Stimulated activated CD8-positive, alpha-beta memory T cell treated with anti-CD3 and anti-CD28 coated beads, Interleukin-12 subunit alpha, Interleukin-12 subunit beta, amount 100 ng/mL, for 24 hours (primary cell): ENCODE results near the gene HHLA2.

Experiments used
- DNase-seq: peaks from one replicate; pipeline ENCODE4 v3.0.0-alpha.2; 2020; ENCODE audit errors: extremely low read depth

HHLA2 gene

DNA sequence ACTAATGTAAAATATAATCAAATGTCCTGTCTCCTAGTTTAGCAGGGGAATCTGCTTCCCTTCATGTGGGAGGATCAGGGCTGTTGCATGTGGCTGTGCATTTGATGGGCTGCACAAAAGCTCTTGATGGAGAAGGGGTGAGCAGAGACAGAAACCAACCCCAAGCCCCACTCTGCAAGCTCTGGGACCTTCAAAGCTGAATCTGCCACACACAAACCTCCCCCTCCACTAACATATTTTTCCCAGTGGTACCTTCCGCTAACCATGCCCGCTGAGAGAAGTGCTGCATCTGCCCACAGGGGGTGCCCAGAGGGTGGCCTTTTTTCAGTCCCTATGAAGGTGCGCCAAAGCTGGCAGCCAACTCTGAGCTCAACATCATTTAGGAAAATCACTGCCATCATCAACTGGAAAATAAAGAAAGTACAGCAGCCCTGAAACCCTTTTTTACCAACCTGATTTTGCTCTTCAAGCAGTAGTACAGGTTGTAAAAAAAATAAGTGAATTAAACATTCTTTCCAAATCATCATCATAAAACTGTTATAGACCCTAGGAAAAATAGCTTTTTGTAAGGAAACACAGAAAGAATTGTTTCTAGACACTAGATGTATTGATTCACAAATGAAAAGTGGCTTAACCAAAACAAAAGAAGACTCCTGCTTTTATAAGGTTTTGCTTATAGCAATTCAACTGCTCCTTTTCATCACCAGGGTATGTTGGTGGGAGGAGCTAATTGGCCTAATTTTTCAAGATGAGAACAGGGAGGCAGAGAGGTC lies 97.0 kb downstream of the HHLA2 start:
- no peak for DNase-seq

GRCh38 chr3:108394016-108394415 lies 97.7 kb downstream of the HHLA2 start:
- DNase-seq, result no peak

- DNase-seq, result no peak
These were observed 98.2 kb downstream of the HHLA2 start for GRCh38 chr3:108394563-108394962.

DNA sequence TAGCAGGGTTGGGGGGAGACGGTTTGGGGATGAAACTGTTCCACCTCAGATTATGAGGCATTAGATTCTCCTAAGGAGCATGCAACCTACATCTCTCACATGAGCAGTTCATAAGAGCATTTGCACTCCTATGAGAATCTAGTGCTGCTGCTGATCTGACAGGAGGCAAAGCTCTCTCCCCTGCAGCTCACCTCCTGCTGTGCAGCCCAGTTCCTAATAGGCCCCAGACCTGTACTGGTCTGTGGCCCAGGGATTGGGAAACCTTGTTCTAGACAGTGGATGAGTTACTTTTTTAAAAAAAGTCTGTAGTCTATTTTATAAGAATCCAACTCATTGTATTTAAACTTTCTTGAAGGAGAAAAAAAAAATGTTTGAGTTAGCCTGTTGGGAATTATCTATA lies 100.0 kb downstream of the HHLA2 start:
- no peak for DNase-seq

- no peak for DNase-seq
These were observed 102.2 kb downstream of the HHLA2 start for GRCh38 chr3:108398510-108398909.

DNA sequence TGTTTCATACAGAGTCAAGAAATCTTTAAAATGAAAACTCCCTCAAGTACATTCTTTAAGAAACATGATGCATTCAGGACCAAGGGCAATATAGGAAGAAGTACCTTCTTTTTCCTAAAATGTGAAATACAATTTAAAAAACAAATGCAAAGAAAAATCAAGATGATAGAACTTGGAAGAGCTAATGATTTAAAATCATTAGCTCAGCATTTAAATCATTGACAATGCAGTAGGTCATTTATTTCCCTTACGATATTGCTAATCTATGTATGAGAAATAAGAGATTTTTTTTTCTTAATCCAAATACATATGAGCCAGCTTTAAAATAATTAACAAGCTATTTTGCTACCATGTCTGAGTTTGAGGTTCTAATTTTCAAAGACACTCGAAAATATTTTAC lies 105.5 kb downstream of the HHLA2 start:
- no peak for DNase-seq

- DNase-seq, result no peak
These were observed 106.8 kb downstream of the HHLA2 start for GRCh38 chr3:108403198-108403597.

DNA sequence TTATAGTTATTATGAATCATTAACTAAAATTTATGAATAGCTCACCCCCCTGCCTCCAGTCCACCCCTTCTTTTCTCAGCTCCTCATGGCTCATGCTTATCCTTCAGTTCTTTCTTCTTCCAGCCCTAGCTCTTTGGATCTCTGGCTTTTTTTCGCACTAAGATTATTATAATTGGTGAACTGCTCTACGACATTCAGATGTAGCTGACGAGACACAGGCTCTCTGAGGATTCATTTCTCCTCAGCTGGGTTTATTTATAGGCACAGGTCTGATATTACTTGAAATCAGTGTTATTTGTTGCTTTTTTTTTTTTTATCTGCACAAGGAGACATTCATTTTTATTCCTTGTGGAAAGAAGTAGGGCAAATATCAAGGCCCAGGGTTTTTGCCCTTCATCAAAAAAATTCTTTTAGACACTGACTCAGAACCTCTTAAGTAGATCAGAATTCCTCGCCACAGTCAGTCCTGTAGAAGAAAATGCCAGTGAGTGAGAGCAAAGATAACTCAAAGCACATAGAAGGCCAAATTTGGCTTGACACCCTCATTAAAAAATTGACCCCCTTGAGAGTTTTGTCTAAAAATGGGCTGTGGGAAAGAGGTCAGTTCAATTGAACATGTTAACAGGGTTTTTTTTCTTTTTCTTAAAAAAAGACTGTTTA lies 107.5 kb downstream of the HHLA2 start:
- DNase-seq, result no peak

GRCh38 chr3:108404368-108404767 lies 108.0 kb downstream of the HHLA2 start:
- no peak for DNase-seq

- no peak for DNase-seq
These were observed 109.8 kb downstream of the HHLA2 start for GRCh38 chr3:108406063-108406660.

DNA sequence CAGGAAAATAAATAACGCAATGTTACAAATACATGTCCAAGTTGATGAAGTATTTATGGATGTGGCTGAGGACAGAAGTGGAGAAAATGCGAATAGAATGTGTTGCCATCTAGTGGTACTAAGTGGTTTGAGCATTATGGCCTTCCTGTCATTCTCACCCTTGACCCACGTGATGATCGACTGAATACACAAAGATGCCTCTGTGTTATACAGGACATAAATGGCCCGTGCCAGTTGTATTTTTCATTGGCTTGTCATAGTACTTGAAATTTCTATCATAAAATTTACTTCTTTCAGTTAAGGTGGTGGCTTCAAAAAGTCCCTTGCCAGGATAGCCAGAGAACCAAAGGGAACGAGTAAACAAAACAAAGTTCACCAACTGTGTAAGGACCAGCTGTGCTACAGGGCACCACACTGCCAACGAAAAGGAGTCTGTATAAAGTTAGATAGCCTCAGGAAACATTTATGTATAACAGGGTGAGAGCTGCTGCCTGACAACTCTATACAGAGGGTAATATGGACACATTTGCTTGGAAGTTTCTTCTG lies 110.4 kb downstream of the HHLA2 start:
- no peak for DNase-seq

- DNase-seq, result no peak
These were observed 111.5 kb downstream of the HHLA2 start for GRCh38 chr3:108407886-108408285.

GRCh38 chr3:108408883-108409799 lies 112.8 kb downstream of the HHLA2 start:
- DNase-seq, result no peak

DNA sequence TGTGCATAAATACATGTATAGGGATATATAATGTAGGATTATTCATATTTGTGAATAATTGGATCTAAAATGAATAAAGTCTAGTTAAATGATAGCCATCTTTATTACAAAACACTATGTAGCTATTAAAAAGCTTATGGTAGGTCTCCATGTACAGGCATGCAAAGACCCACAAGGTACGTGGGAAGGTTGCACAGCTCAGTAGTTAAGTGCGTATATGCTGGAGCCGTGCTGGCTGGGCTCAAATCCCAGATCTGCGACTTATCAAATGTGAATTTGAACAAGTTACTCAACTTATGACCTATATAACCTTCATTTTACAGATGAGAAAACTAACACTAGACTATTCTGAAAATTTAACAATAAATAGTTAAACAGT lies 113.4 kb downstream of the HHLA2 start:
- no peak for DNase-seq

DNA sequence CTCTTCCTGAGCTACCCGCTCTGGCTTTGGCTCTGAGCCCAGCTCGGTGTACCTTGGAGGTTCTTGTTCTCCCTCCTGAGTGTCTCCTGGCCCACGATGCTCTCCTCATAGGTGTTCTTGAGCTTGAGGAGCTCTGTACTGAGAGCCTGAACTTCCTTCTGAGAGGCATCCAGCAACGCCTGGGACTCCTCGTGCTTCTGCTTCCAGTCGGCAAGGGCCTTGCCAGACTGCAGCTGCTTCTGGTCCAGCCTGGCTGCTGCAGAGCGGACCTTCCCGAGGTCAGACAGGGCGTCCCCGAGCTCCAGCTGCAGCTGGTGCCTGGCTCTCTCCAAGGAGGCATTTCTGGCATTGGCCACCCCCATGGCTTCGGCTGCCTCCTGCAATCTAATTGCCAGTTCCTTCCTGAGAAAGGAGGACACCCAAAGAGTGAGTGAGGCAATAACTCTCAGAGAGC lies 114.2 kb downstream of the HHLA2 start:
- DNase-seq, result no peak

GRCh38 chr3:108412121-108412750 lies 115.9 kb downstream of the HHLA2 start:
- no peak for DNase-seq

DNA sequence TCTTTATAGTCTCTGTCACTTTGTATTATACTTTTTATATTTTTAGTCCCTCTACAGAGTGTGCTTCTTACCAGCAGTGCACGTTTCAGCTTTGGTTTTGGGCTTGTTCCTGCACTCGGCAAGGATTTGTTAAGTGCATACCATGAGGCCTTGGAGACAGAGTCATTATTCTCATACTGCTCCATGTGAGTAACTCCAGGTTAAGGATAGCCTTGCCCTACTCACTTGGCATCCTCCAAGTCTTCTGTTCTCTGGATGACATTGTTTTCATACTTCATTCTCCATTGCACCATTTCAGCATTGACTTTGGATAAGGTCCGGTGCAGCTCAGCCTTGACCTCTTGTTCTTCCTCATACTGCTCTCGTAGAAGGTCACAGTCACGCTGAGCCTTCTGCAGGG lies 117.7 kb downstream of the HHLA2 start:
- no peak for DNase-seq

DNA sequence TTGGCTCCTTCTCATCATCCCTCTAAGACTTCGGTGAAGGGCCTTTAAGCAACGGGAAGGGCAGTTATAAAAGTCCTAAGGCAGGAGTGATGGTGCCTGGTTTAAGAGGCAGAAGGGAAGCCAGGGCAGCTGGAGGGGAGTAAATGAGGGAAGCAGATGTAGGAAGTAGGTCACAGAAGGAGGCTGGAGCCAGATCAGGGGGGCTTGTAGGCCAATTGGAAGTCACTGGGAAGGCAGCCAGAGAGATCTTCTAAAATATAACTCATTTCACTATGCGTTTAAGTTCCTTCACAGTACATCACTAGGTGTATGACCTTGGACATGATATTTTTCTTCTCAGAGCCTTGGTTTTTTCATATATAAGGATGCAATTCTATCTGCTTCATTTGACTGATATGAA lies 119.3 kb downstream of the HHLA2 start:
- DNase-seq, result no peak

GRCh38 chr3:108416111-108416869 lies 119.9 kb downstream of the HHLA2 start:
- DNase-seq, result no peak

- DNase-seq, result no peak
These were observed 124.6 kb downstream of the HHLA2 start for GRCh38 chr3:108420926-108421325.
